Stimulated activated CD4-positive, alpha-beta T cell treated with anti-CD3 and anti-CD28 coated beads, Interleukin-2, amount 100 ng/mL, for 24 hours (primary cell): ENCODE measurements around the gene OR52D1.

Experiments
- DNase-seq, 2 donors: peaks; one replicate each; pipeline ENCODE4 v3.0.0-alpha.2; 2020

Gene OR52D1

DNA sequence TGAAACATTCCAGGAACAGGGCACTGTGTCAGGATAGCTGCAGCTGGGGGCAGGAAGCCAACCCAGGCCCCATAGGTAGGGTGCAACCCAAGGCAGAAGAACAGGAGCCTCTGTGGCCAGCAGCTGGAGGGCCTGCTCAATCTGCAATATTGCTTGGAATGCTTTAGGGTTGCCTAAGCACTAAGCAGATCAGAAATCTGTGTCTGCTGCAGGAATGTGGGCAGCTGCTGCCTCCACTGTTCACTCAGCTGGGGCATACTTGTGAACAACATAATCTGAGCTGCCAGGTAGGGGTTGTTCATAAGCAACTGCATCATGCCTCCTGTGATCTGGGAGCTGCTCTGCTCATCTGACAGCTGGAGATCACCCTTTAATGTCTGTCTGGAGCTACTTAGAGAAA, 26.4 kb downstream of the OR52D1 start:
- no peak for DNase-seq

DNA sequence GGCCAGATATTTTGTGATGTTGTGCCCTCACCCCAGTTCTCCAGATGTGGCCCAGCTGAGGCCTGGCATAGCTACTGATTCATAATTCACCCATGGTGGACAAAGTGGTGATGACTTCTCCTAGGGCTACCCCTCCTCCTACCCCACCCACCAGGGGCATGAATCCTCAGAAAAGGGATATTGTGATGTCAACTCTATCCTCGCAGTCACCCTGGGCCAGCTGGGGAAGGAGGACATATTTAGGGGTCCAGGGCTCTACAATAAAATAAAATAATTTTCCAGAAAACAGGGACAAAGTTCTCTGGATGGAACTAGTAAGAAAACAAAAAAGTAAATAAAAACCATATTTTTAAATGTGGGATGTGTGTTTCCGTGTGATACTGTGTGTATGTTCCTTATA, 28.1 kb downstream of the OR52D1 start, which contains the start of gene UBQLNL:
Gene UBQLNL (minus strand): TSS at position 101 of the 400 bp plus-strand sequence. CDS start 258 bp downstream, outside the sequence.
- no peak for DNase-seq

GRCh38 chr11:5521540-5521939, 33.1 kb downstream of the OR52D1 start:
- DNase-seq = no peak

GRCh38 chr11:5522308-5522707, 33.8 kb downstream of the OR52D1 start:
- no peak for DNase-seq

DNA sequence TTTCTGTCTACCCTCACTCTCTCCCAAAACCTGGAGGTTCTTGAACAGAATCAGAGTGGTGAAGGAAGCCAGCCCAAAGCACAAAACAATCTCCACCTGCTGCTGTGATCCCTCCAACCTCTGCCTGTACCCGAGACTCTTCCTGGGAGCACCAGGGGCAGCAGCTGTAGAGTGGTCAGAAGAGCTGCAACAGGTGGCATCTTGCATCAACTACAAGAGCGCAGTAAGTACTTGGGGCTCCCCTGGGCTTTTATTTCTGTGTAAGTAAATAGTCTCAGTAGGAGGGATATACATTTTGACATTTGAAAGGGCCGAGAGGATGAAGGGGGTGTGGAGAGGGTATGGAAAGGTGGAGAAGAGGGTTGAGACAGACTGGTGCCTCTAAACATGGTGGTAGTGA, 36.3 kb downstream of the OR52D1 start:
- DNase-seq = no peak

- no peak for DNase-seq
Measured at GRCh38 chr11:5527716-5528115, 39.2 kb downstream of the OR52D1 start.

DNA sequence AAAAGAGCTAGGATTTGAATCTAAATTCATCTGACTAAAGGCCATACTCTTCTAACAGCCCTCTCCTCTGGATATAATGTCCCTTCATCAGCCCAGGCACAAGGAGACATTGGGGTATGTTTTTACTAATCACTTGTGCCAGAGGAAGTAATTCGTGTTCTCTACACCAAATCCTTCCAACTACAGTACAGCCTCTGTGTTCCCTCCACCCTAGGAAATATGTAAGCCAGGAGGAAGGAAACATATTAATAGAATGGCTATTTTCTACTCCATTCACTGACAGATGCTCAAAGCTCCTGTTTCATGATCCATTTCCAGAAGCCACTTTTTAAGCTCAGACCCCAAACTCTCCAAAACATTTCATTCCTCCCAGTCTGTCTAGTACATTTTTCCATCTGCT, 40.0 kb downstream of the OR52D1 start:
- no peak for DNase-seq

DNA sequence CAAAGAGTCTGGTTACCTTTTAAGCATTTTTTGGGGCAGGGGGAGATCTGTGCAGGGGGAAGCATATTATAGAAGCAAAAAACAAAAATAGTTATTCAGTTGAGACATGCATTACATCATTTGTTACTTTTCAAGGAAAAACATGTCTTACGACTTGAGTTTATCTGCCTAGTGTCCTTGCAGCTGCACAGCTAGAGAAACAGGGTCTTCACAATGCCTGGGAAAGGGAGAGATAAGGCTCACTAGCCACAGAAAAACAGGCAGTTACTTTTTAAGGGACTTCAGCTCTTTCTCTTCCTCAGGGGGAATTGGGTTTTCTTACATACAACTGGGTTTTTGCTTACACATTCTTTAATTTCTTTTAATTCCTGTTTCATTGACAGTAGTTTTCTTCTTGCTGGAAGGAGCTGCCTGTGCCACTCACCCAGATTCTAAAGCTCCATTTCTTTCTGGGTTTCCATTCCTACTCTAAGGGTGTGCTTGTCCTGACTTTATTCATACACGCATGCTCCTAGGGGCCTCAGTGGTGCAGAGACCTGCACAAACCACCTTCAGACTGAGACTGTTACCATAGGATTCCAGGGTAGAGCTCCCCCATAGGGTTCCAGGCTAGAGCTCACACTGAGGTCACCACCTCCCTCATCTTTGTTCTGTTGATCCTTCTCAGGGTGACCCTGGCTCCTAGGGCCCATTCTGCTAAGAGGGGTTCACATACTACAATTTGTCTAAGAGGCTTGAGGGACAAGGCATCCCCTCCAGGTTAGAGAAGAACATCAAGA, 42.8 kb downstream of the OR52D1 start:
- no peak for DNase-seq

DNA sequence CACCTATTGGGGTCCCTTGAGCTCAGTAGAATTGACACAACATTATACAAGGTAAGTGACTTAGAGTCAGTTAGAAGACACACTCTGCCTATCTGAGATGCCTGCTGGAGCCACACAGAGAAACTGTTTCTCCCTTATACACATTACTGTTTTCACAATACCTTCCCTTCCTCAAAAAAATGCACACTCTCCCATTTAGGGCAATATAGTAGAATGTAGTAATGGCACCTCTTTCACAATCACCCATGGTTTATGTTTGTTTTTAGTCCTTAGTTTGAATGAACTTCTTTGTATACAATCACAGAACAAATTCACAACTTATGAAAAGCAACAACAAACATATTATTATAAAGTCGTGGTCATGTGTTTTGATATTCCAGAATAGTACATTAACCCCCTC, 45.6 kb downstream of the OR52D1 start:
- DNase-seq = no peak

- no peak for DNase-seq
Measured at GRCh38 chr11:5536482-5536881, 48.0 kb downstream of the OR52D1 start.
